SK-N-MC (cell line): Measurements from ENCODE around the gene TLX3.
"Not testable (repeated sequence)": the region's sequence is repeated elsewhere in the genome, so short reads cannot be mapped to it uniquely, and the experiment has no call there.

Experiments used
- DNase-seq: peaks from one replicate; pipeline ENCODE4 v3.0.0-alpha.2; 2011; ENCODE audit warnings: low read depth, low spot score
- H3K27ac ChIP-seq: fragments of 200-600 bp; sonication (generic); 2 replicates; pipeline ENCODE4 v1.5.1; 2016; ENCODE audit warnings: mixed run types
- H3K36me3 ChIP-seq: fragments of 200-600 bp; sonication (generic); 2 replicates; pipeline ENCODE4 v1.6.1; 2017; ENCODE audit warnings: antibody characterized with exemption, low read length, mixed read lengths; ENCODE audit not compliant: insufficient read depth
- H3K4me3 ChIP-seq: fragments of 200-600 bp; sonication (generic); 2 replicates; pipeline ENCODE4 v1.5.1; 2016
- H3K9ac ChIP-seq: fragments of 200-600 bp; sonication (generic); 2 replicates; pipeline ENCODE4 v1.8.0; 2017; ENCODE audit warnings: mixed run types, mixed read lengths; ENCODE audit not compliant: insufficient read length
- H3K9me3 ChIP-seq: fragments of 200-600 bp; sonication (generic); 2 replicates; pipeline ENCODE4 v1.6.1; 2017; ENCODE audit warnings: low read depth, mild to moderate bottlenecking, antibody characterized with exemption, low read length, moderate library complexity, mixed read lengths
- EZH2 ChIP-seq: fragments of 200-600 bp; sonication (generic); IDR thresholded peaks from one replicate; pipeline ENCODE4 v1.6.1; 2017; ENCODE audit warnings: antibody characterized with exemption
- FOXP2 ChIP-seq: optimal IDR thresholded peaks from 2 replicates; pipeline ENCODE3; 2011; ENCODE audit warnings: mild to moderate bottlenecking, moderate library complexity; ENCODE audit not compliant: insufficient read depth; ENCODE audit errors: extremely low read length, control extremely low read depth
- POLR2AphosphoS5 ChIP-seq: IDR thresholded peaks from 2 replicates; pipeline ENCODE4 v1.6.1; 2012; ENCODE audit warnings: mild to moderate bottlenecking, low read depth, low read length, borderline replicate concordance

TLX3 gene

GRCh38 chr5:171351536-171352073 lies 42.6 kb downstream of the TLX3 start:
- no peak overlapping the region for H3K4me3 ChIP-seq
- no peak for TF ChIP-seq POLR2AphosphoS5
- TF ChIP-seq EZH2, result no peak
- TF ChIP-seq FOXP2, result no peak
- H3K27ac ChIP-seq, result no peak overlapping the region
- no peaks in the 10 kb centered on the region for H3K9me3 ChIP-seq
- no peak for DNase-seq
- no peaks in the 10 kb centered on the region for H3K36me3 ChIP-seq
- H3K9ac ChIP-seq, result no peak overlapping the region

GRCh38 chr5:171355302-171355724 lies 46.3 kb downstream of the TLX3 start:
- TF ChIP-seq FOXP2, result no peak
- TF ChIP-seq POLR2AphosphoS5, result no peak
- no peak for TF ChIP-seq EZH2
- no peak overlapping the region for H3K27ac ChIP-seq
- H3K4me3 ChIP-seq, result no peak overlapping the region
- H3K9ac ChIP-seq, result no peak overlapping the region
- DNase-seq, result no peak
- H3K9me3 ChIP-seq, result no peaks in the 10 kb centered on the region
- no peaks in the 10 kb centered on the region for H3K36me3 ChIP-seq

DNA sequence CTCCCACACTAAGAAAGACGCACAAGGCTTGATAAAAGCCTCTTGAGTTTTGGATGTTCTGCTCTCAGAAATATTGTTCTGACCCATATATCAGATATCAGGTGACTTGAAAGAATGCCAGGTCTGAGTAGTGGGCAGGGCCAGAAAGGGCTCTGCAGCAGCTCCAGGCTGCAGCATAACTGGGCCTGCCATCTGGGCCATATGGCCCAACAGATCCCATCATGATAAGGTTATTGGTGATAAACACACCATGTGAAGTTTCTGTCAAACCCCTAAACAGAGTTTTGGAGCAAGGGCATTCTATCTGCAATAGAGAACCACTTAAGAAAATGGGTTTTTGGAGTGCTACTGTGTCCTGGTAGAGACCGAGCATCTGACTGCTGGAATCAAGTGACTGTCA lies 48.8 kb downstream of the TLX3 start:
- Histone ChIP-seq H3K9ac (no peak overlapping the region), H3K27ac (no peak overlapping the region), H3K9me3 (no peaks in the 10 kb centered on the region), H3K36me3 (no peaks in the 10 kb centered on the region), H3K4me3 (no peak overlapping the region)
- no peak for DNase-seq
- TF ChIP-seq FOXP2 (no peak), EZH2 (no peak), POLR2AphosphoS5 (no peak)

DNA sequence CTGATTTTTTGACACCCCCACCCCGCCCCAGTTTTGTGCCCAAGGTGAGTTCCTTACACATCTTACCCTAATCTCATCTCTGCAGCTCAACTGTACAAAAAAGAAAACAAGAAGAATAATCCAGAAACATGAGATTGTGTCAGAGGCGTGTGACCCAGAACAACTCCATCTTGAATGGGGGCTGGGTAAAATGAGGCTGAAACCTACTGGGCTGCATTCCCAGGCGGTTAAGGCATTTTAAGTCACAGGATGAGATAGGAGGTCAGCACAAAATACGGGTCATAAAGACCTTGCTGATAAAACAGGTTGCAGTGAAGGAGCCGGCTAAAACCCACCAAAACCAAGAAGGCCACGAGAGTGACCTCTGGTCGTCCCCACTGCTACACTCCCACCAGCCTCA lies 52.1 kb downstream of the TLX3 start:
- not testable (repeated sequence) for H3K36me3 ChIP-seq, H3K27ac ChIP-seq, H3K4me3 ChIP-seq, H3K9me3 ChIP-seq, DNase-seq, H3K9ac ChIP-seq
